HCT116 (cell line): ENCODE measurements around the gene CHAF1B. TPM values are rescaled to one million over a fixed set of nuclear protein-coding genes. Genes with fewer than 3 reads are reported as not detected.

Source experiments
- ATAC-seq: fragments of 200-7000 bp; cut with Tn5 transposase; 2 replicates; pipeline ENCODE4 v1.9.1; 2020; ENCODE audit warnings: mild to moderate bottlenecking, moderate library complexity
- BruUV-seq: library from RNA; stranded (reverse); fragments of 400-500 nt; replicated peaks from 2 replicates; lab custom pipeline; 2021; lab: Mats Ljungman, UMichigan
- CTCF ChIA-PET: fragments of 300-600 bp; sonication (Branson Sonifier 250); formaldehyde crosslinking; loops from one replicate; lab custom pipeline; 2021; ENCODE audit warnings: antibody characterized with exemption; lab: Charles Lee
- POLR2A ChIA-PET: fragments of 300-600, 350-600 bp; sonication (Branson Sonifier 250); formaldehyde crosslinking; loops from one replicate; lab custom pipeline; 2021; ENCODE audit warnings: antibody characterized with exemption; lab: Charles Lee
- RAD21 ChIA-PET, 2 experiments: fragments of 300-600 bp; sonication (Branson Sonifier 250); formaldehyde crosslinking; loops; one replicate each; lab custom pipeline; 2023; ENCODE audit warnings: low total read pairs in 2 of 2; ENCODE audit not compliant: uncharacterized antibody in 2 of 2, unreplicated experiment in 2 of 2, low non-redundant PET in 1 of 2; lab: Charles Lee
- DNase-seq: peaks from one replicate; pipeline ENCODE4 v3.0.0-alpha.2; 2010; ENCODE audit warnings: low read depth, low spot score
- H2AFZ ChIP-seq: fragments of 200-600 bp; shearing (Covaris generic), sonication (generic); 2 replicates; pipeline ENCODE4 v1.6.1; 2017; ENCODE audit warnings: low read depth, mixed run types, mixed read lengths, antibody characterized with exemption, low read length; ENCODE audit not compliant: poor library complexity, severe bottlenecking
- H3K27ac ChIP-seq: 2 replicates; pipeline ENCODE4 v1.5.1; 2012; ENCODE audit warnings: low read depth, low read length
- H3K27me3 ChIP-seq: fragments of 200-600 bp; sonication (generic); 2 replicates; pipeline ENCODE4 v1.6.1; 2016; ENCODE audit warnings: mixed run types, low read length, mixed read lengths; ENCODE audit not compliant: insufficient read depth
- H3K36me3 ChIP-seq, 2 experiments: fragments of 200-500 bp in 1 of 2; fragments of 200-600 bp in 1 of 2; sonication (Bioruptor generic) in 1 of 2; sonication (generic) in 1 of 2; 2 replicates each; pipeline versions ENCODE4 v1.5.1 to v1.6.1; 2014 to 2016; ENCODE audit warnings: low read length in 2 of 2, inconsistent platforms in 1 of 2, mixed read lengths in 1 of 2, mixed run types in 1 of 2; ENCODE audit not compliant: insufficient read depth in 2 of 2, control insufficient read depth in 1 of 2
- H3K4me1 ChIP-seq, 2 experiments: fragments of 200-600 bp in 1 of 2; sonication (generic) in 1 of 2; 2 replicates each; pipeline versions ENCODE4 v1.5.1 to v1.6.1; 2012 to 2017; ENCODE audit warnings: low read length in 2 of 2, inconsistent platforms in 1 of 2, mild to moderate bottlenecking in 1 of 2, mixed read lengths in 1 of 2, mixed run types in 1 of 2, moderate library complexity in 1 of 2; ENCODE audit not compliant: insufficient read depth in 2 of 2, control insufficient read depth in 1 of 2
- H3K4me2 ChIP-seq: fragments of 200-600 bp; sonication (generic); 2 replicates; pipeline ENCODE4 v1.6.1; 2017; ENCODE audit warnings: mixed run types, low read length, mixed read lengths
- H3K4me3 ChIP-seq, 2 experiments: fragments of 200-600 bp in 1 of 2; sonication (generic) in 1 of 2; replicated peaks in 1 of 2; 2 replicates each; pipeline ENCODE4 v1.5.1; 2011 to 2016; ENCODE audit warnings: low read length in 2 of 2, control low read depth in 1 of 2, low read depth in 1 of 2, mild to moderate bottlenecking in 1 of 2, mixed read lengths in 1 of 2, mixed run types in 1 of 2
- H3K79me2 ChIP-seq: fragments of 200-600 bp; sonication (generic); 2 replicates; pipeline ENCODE4 v1.6.1; 2017; ENCODE audit warnings: mild to moderate bottlenecking, mixed run types, low read length, moderate library complexity, mixed read lengths; ENCODE audit not compliant: insufficient read depth
- H3K9ac ChIP-seq: fragments of 200-600 bp; sonication (generic); 2 replicates; pipeline ENCODE4 v1.6.1; 2016; ENCODE audit warnings: low read length, mixed read lengths
- H3K9me2 ChIP-seq: fragments of 200-600 bp; sonication (generic), shearing (Covaris generic); 2 replicates; pipeline ENCODE4 v1.6.1; 2017; ENCODE audit warnings: mixed run types, mild to moderate bottlenecking, moderate library complexity; ENCODE audit not compliant: insufficient read depth
- H3K9me3 ChIP-seq, 2 experiments: fragments of 200-500 bp in 1 of 2; fragments of 200-600 bp in 1 of 2; sonication (Bioruptor generic) in 1 of 2; sonication (generic) in 1 of 2; 2 replicates each; pipeline ENCODE4 v1.6.1; 2014 to 2017; ENCODE audit warnings: low read length in 2 of 2, mixed read lengths in 2 of 2, inconsistent platforms in 1 of 2, low read depth in 1 of 2, mild to moderate bottlenecking in 1 of 2, mixed run types in 1 of 2, moderate library complexity in 1 of 2; ENCODE audit not compliant: control insufficient read depth in 1 of 2, insufficient read depth in 1 of 2
- H4K20me1 ChIP-seq: fragments of 200-600 bp; sonication (generic), shearing (Covaris generic); 2 replicates; pipeline ENCODE4 v1.6.1; 2017; ENCODE audit warnings: mixed run types, mild to moderate bottlenecking, moderate library complexity; ENCODE audit not compliant: insufficient read depth
- CBX3 ChIP-seq: IDR thresholded peaks from 2 replicates; pipeline ENCODE4 v1.6.1; 2012; ENCODE audit warnings: low read depth
- EGR1 ChIP-seq: IDR thresholded peaks from 2 replicates; pipeline ENCODE4 v1.6.1; 2012; ENCODE audit warnings: low read depth
- ELF1 ChIP-seq: IDR thresholded peaks from 2 replicates; pipeline ENCODE4 v1.6.1; 2012; ENCODE audit warnings: low read depth, borderline replicate concordance
- EZH2 ChIP-seq: fragments of 200-600 bp; sonication (generic); IDR thresholded peaks from 2 replicates; pipeline ENCODE4 v1.6.1; 2017; ENCODE audit warnings: antibody characterized with exemption, mixed run types
- EZH2phosphoT487 ChIP-seq: fragments of 200-600 bp; IDR thresholded peaks from 2 replicates; pipeline ENCODE4 v1.6.1; 2018; ENCODE audit warnings: antibody characterized with exemption, borderline replicate concordance
- FOSL1 ChIP-seq: IDR thresholded peaks from 2 replicates; pipeline ENCODE4 v1.6.1; 2012; ENCODE audit warnings: low read depth
- JUND ChIP-seq: IDR thresholded peaks from 2 replicates; pipeline ENCODE4 v1.6.1; 2012
- POLR2A ChIP-seq: IDR thresholded peaks from 2 replicates; pipeline ENCODE4 v1.7.0; 2011; ENCODE audit warnings: borderline replicate concordance; ENCODE audit not compliant: insufficient read depth, insufficient read length; ENCODE audit errors: extremely low read depth
- POLR2AphosphoS5 ChIP-seq: IDR thresholded peaks from 2 replicates; pipeline ENCODE4 v1.6.1; 2011; ENCODE audit warnings: mild to moderate bottlenecking, low read depth, low read length, moderate library complexity
- RAD21 ChIP-seq: IDR thresholded peaks from 2 replicates; pipeline ENCODE4 v1.6.1; 2012; ENCODE audit warnings: low read depth, mild to moderate bottlenecking
- SIN3A ChIP-seq: IDR thresholded peaks from 2 replicates; pipeline ENCODE4 v1.6.1; 2012; ENCODE audit warnings: low read depth
- SRF ChIP-seq: IDR thresholded peaks from 2 replicates; pipeline ENCODE4 v1.6.1; 2012; ENCODE audit warnings: low read depth
- TCF7L2 ChIP-seq: IDR thresholded peaks from 2 replicates; pipeline ENCODE4 v1.7.0; 2011; ENCODE audit warnings: borderline replicate concordance, inconsistent platforms; ENCODE audit not compliant: insufficient read depth, insufficient read length; ENCODE audit errors: extremely low read depth
- YY1 ChIP-seq: IDR thresholded peaks from 2 replicates; pipeline ENCODE4 v1.6.1; 2011; ENCODE audit warnings: low read length, low read depth, moderate library complexity, mild to moderate bottlenecking; ENCODE audit not compliant: insufficient replicate concordance; ENCODE audit errors: extremely low read depth
- ZFX ChIP-seq: fragments of 450-650 bp; IDR thresholded peaks from 2 replicates; pipeline ENCODE4 v1.6.1; 2017
- ZNF274 ChIP-seq: fragments of 200-500 bp; sonication (Bioruptor generic); IDR thresholded peaks from 2 replicates; pipeline ENCODE4 v1.6.1; 2014; ENCODE audit warnings: mild to moderate bottlenecking, low read depth, low read length, inconsistent platforms
- intact Hi-C: fragments of 100-400 bp; cut with micrococcal nuclease; formaldehyde crosslinking; loops from 2 replicates; pipeline ENCODE4 v1.10.0; 2022
- total RNA-seq: library from RNA; stranded (reverse); gene quantifications from one replicate; pipeline ENCODE4 v1.2.1, GENCODE V29; 2021; ENCODE audit not compliant: unreplicated experiment
- TF ChIP-seq, protein P1 (sequence below): IDR thresholded peaks from 2 replicates; pipeline ENCODE4 v1.6.1; 2012
- TF ChIP-seq, protein P2 (sequence below), 3 experiments: fragments of 200-600 bp in 1 of 3; sonication (generic) in 1 of 3; IDR thresholded peaks in 2 of 3; conservative IDR thresholded peaks in 1 of 3; 2 replicates each; pipeline ENCODE4 v1.5.1; 2012 to 2017; ENCODE audit warnings: low read depth in 2 of 3, low read length in 2 of 3, antibody characterized with exemption in 1 of 3, borderline replicate concordance in 1 of 3, control low read depth in 1 of 3, mild to moderate bottlenecking in 1 of 3, mixed read lengths in 1 of 3, mixed run types in 1 of 3, moderate library complexity in 1 of 3; ENCODE audit not compliant: insufficient read depth in 1 of 3
- TF ChIP-seq, protein P3 (sequence below): IDR thresholded peaks from 2 replicates; pipeline ENCODE4 v1.6.1; 2012; ENCODE audit warnings: low read depth

Gene CHAF1B
- total RNA-seq, 1 experiment from 2014 or later: 26.1 TPM

DNA sequence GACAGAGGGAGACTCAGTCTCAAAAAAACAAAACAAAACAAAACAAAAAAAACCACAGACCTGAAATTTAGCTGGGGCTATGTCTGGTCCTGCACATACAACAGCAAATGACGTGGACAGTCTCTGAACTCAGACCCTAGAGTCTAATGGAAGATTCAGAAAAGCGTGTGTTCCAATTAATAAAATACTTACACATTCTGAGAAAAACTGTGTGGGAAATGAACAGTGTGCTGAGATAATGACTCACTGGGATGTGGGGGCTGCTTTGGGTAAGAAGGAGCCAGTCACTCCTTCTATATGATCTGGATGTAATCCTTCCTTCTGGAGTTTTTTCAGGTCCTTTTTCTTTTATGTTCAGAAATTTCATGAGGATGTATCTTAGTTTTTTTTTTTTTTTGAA is 65.3 kb downstream of the CHAF1B start:
- intact Hi-C loops: no loop called here
- H3K9me2 ChIP-seq: no peaks in the 10 kb centered on the region
- H3K27ac ChIP-seq: no peak overlapping the region
- H3K4me3 ChIP-seq: no peak overlapping the region
- TF ChIP-seq ELF1: no peak
- TF ChIP-seq, protein P1, sequence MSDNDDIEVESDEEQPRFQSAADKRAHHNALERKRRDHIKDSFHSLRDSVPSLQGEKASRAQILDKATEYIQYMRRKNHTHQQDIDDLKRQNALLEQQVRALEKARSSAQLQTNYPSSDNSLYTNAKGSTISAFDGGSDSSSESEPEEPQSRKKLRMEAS: no peak
- no peak for TF ChIP-seq ZNF274
- TF ChIP-seq POLR2A: no peak
- no peak for TF ChIP-seq CBX3
- no peak for TF ChIP-seq EZH2
- TF ChIP-seq, protein P2, sequence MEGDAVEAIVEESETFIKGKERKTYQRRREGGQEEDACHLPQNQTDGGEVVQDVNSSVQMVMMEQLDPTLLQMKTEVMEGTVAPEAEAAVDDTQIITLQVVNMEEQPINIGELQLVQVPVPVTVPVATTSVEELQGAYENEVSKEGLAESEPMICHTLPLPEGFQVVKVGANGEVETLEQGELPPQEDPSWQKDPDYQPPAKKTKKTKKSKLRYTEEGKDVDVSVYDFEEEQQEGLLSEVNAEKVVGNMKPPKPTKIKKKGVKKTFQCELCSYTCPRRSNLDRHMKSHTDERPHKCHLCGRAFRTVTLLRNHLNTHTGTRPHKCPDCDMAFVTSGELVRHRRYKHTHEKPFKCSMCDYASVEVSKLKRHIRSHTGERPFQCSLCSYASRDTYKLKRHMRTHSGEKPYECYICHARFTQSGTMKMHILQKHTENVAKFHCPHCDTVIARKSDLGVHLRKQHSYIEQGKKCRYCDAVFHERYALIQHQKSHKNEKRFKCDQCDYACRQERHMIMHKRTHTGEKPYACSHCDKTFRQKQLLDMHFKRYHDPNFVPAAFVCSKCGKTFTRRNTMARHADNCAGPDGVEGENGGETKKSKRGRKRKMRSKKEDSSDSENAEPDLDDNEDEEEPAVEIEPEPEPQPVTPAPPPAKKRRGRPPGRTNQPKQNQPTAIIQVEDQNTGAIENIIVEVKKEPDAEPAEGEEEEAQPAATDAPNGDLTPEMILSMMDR (IDR thresholded peaks at IDR 0.05 in 2 of 3, conservative IDR thresholded peaks at IDR 0.05 in 1 of 3; ENCODE audit: borderline replicate concordance in 1 of 3, insufficient read depth in 1 of 3, low read depth in 2 of 3, low read length in 2 of 3): no peak
- no peak for TF ChIP-seq POLR2AphosphoS5
- no peak for TF ChIP-seq SIN3A
- TF ChIP-seq JUND: no peak
- no peak for TF ChIP-seq TCF7L2
- TF ChIP-seq YY1: no peak
- no peak for TF ChIP-seq EZH2phosphoT487
- TF ChIP-seq, protein P3, sequence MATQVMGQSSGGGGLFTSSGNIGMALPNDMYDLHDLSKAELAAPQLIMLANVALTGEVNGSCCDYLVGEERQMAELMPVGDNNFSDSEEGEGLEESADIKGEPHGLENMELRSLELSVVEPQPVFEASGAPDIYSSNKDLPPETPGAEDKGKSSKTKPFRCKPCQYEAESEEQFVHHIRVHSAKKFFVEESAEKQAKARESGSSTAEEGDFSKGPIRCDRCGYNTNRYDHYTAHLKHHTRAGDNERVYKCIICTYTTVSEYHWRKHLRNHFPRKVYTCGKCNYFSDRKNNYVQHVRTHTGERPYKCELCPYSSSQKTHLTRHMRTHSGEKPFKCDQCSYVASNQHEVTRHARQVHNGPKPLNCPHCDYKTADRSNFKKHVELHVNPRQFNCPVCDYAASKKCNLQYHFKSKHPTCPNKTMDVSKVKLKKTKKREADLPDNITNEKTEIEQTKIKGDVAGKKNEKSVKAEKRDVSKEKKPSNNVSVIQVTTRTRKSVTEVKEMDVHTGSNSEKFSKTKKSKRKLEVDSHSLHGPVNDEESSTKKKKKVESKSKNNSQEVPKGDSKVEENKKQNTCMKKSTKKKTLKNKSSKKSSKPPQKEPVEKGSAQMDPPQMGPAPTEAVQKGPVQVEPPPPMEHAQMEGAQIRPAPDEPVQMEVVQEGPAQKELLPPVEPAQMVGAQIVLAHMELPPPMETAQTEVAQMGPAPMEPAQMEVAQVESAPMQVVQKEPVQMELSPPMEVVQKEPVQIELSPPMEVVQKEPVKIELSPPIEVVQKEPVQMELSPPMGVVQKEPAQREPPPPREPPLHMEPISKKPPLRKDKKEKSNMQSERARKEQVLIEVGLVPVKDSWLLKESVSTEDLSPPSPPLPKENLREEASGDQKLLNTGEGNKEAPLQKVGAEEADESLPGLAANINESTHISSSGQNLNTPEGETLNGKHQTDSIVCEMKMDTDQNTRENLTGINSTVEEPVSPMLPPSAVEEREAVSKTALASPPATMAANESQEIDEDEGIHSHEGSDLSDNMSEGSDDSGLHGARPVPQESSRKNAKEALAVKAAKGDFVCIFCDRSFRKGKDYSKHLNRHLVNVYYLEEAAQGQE: no peak
- TF ChIP-seq RAD21: no peak
- no peak for TF ChIP-seq FOSL1
- no peak for TF ChIP-seq SRF
- no peak for TF ChIP-seq ZFX
- TF ChIP-seq EGR1: no peak
- DNase-seq (no peak), ATAC-seq (no peak)
- H2AFZ ChIP-seq: no peak overlapping the region
- no peaks in the 10 kb centered on the region for H4K20me1 ChIP-seq
- H3K79me2 ChIP-seq: no peaks in the 10 kb centered on the region
- BruUV-seq: no TSS peak
- H3K36me3 ChIP-seq: no peaks in the 10 kb centered on the region
- CTCF ChIA-PET: no interaction called here
- H3K9me3 ChIP-seq: no peaks in the 10 kb centered on the region
- no peaks in the 10 kb centered on the region for H3K4me1 ChIP-seq
- RAD21 ChIA-PET: no interaction called here
- H3K4me2 ChIP-seq: no peak overlapping the region
- no peaks in the 10 kb centered on the region for H3K27me3 ChIP-seq
- H3K9ac ChIP-seq: no peak overlapping the region
- POLR2A ChIA-PET: no interaction called here
